A549 (cell line): ENCODE measurements around the gene GRID1. TPM values are rescaled to one million over a fixed set of nuclear protein-coding genes. Genes with fewer than 3 reads are reported as not detected.

Source experiments
- ATAC-seq, 2 experiments: fragments of 200-7000 bp in 1 of 2; fragments of >200 bp in 1 of 2; cut with Nextera tagmentation in 1 of 2; cut with Tn5 transposase in 1 of 2; 3 replicates each; pipeline versions ENCODE4 v1.8.0 to v1.9.1; 2018 to 2020; ENCODE audit warnings: mild to moderate bottlenecking in 1 of 2, moderate library complexity in 1 of 2
- CTCF ChIA-PET: fragments of 300-600 bp; sonication (Branson Sonifier 250); formaldehyde crosslinking; extraction: SDS; loops from one replicate; lab custom pipeline; 2021; ENCODE audit warnings: antibody characterized with exemption, inconsistent platforms; lab: Yijun Ruan, JAX
- POLR2A ChIA-PET: fragments of 350-600 bp; formaldehyde crosslinking; extraction: SDS; loops from one replicate; lab custom pipeline; 2021; ENCODE audit warnings: antibody characterized with exemption, inconsistent platforms; lab: Yijun Ruan, JAX
- DNase-seq, 2 experiments: peaks; one replicate each; pipeline versions ENCODE4 v3.0.0 to v3.0.0-alpha.2; 2011 to 2016; ENCODE audit warnings: low read depth in 1 of 2, low spot score in 1 of 2
- FAIRE-seq: peaks from 2 replicates; lab custom pipeline; 2011; peaks lifted over from hg19 to GRCh38; lab: Jason Lieb, UNC
- H3K27ac ChIP-seq, 2 experiments: fragments of >200 bp; sonication (Bioruptor Twin); formaldehyde crosslinking; 3 replicates each; pipeline ENCODE4 v1.5.1; 2016 to 2017
- H3K4me1 ChIP-seq: fragments of >200 bp; sonication (Bioruptor Twin); formaldehyde crosslinking; 3 replicates; pipeline ENCODE4 v1.6.1; 2016
- H3K4me2 ChIP-seq: fragments of >200 bp; sonication (Bioruptor Twin); formaldehyde crosslinking; 3 replicates; pipeline ENCODE4 v1.6.1; 2016
- H3K4me3 ChIP-seq: fragments of >200 bp; sonication (Bioruptor Twin); formaldehyde crosslinking; 3 replicates; pipeline ENCODE4 v1.5.1; 2016
- H3K9me3 ChIP-seq: fragments of >200 bp; sonication (Bioruptor Twin); formaldehyde crosslinking; 3 replicates; pipeline ENCODE4 v1.6.1; 2016
- CBX8 ChIP-seq: fragments of 200-600 bp; sonication (generic); IDR thresholded peaks from 2 replicates; pipeline ENCODE4 v1.6.1; 2016
- CHD4 ChIP-seq: fragments of 200-600 bp; sonication (generic); IDR thresholded peaks from 2 replicates; pipeline ENCODE4 v1.6.1; 2016; ENCODE audit warnings: antibody characterized with exemption, mild to moderate bottlenecking, borderline replicate concordance
- EHMT2 ChIP-seq: fragments of 200-600 bp; sonication (generic); IDR thresholded peaks from 2 replicates; pipeline ENCODE4 v1.6.1; 2016; ENCODE audit warnings: antibody characterized with exemption, low read depth, mild to moderate bottlenecking, moderate library complexity
- FOSB ChIP-seq: fragments of 250-450 bp; sonication (Bioruptor Pico); IDR thresholded peaks from 2 replicates; pipeline ENCODE4 v1.5.0; 2020; ENCODE audit warnings: mild to moderate bottlenecking, moderate library complexity
- FOXS1 ChIP-seq: fragments of 250-450 bp; sonication (Bioruptor Pico); IDR thresholded peaks from 2 replicates; pipeline ENCODE4 v1.5.0; 2020; ENCODE audit warnings: mild to moderate bottlenecking, moderate library complexity
- HDAC2 ChIP-seq: fragments of 200-600 bp; sonication (generic); IDR thresholded peaks from 2 replicates; pipeline ENCODE4 v1.6.1; 2016
- HEYL ChIP-seq: fragments of 250-450 bp; sonication (Bioruptor Pico); IDR thresholded peaks from 2 replicates; pipeline ENCODE4 v1.8.0; 2021; ENCODE audit warnings: mild to moderate bottlenecking, moderate library complexity
- HOXB13 ChIP-seq: fragments of 250-450 bp; sonication (Bioruptor Pico); IDR thresholded peaks from 2 replicates; pipeline ENCODE4 v1.5.0; 2020; ENCODE audit warnings: low read depth, mild to moderate bottlenecking, moderate library complexity
- HOXB5 ChIP-seq: fragments of 250-450 bp; sonication (Bioruptor Pico); IDR thresholded peaks from 2 replicates; pipeline ENCODE4 v1.5.0; 2020; ENCODE audit warnings: mild to moderate bottlenecking, moderate library complexity
- KDM5A ChIP-seq: fragments of 200-600 bp; sonication (generic); IDR thresholded peaks from 2 replicates; pipeline ENCODE4 v1.6.1; 2016; ENCODE audit warnings: antibody characterized with exemption, mild to moderate bottlenecking
- MAFK ChIP-seq: fragments of 450-650 bp; IDR thresholded peaks from 2 replicates; pipeline ENCODE4 v1.6.1; 2014; ENCODE audit not compliant: partially characterized antibody
- POLR2AphosphoS2 ChIP-seq: conservative IDR thresholded peaks from 2 replicates; pipeline ENCODE4 v1.6.1; 2012; ENCODE audit warnings: low read length, improper control_type of control experiment, inconsistent platforms
- SMC3 ChIP-seq: fragments of >200 bp; sonication (Bioruptor Twin); formaldehyde crosslinking; IDR thresholded peaks from 3 replicates; pipeline ENCODE4 v1.6.1; 2018; ENCODE audit warnings: inconsistent platforms
- ZC3H11A ChIP-seq: fragments of 450-650 bp; IDR thresholded peaks from 2 replicates; pipeline ENCODE4 v1.6.1; 2014; ENCODE audit warnings: antibody characterized with exemption, mild to moderate bottlenecking
- ZFP36 ChIP-seq: fragments of 450-650 bp; IDR thresholded peaks from 2 replicates; pipeline ENCODE4 v1.6.1; 2014; ENCODE audit warnings: borderline replicate concordance; ENCODE audit not compliant: partially characterized antibody
- WGBS: methylation state at CpG from one replicate; pipeline ENCODE4 v1.1.6; 2017; ENCODE audit errors: missing lambda C conversion rate; 5-methylcytosine and 5-hydroxymethylcytosine counted together
- polyA plus RNA-seq, 4 experiments: library from polyadenylated mRNA; depleted of rRNA in 3 of 4; stranded (reverse); fragments of >200 nt; fragmentation: RNase III in 1 of 4; extraction: RNeasy Plus Mini Kit Qiagen cat#74134 plus additional on column Dnase treatment in 1 of 4; gene quantifications; 2 replicates in 3 of 4; 3 replicates in 1 of 4; pipeline ENCODE4 v1.2.3, GENCODE V29; 2011 to 2017
- TF ChIP-seq, protein P1 (sequence below): IDR thresholded peaks from 2 replicates; pipeline ENCODE4 v1.6.1; 2012
- TF ChIP-seq, protein P2 (sequence below): fragments of 150-350 bp; IDR thresholded peaks from 2 replicates; pipeline ENCODE4 v1.6.1; 2014; ENCODE audit warnings: low read depth, mild to moderate bottlenecking, low read length
- TF ChIP-seq, protein P3 (sequence below): fragments of 250-450 bp; sonication (Bioruptor Pico); IDR thresholded peaks from 2 replicates; pipeline ENCODE4 v1.5.0; 2021; ENCODE audit warnings: mild to moderate bottlenecking, moderate library complexity, borderline replicate concordance
- TF ChIP-seq, protein P4 (sequence below): fragments of 200-600 bp; sonication (generic); IDR thresholded peaks from 2 replicates; pipeline ENCODE4 v1.6.1; 2016; ENCODE audit warnings: antibody characterized with exemption, mild to moderate bottlenecking, moderate library complexity

GRID1 gene
- polyA plus RNA-seq, 2 of the 4 experiments (the other 2 are of a cell fraction) = 0.14 to 0.30 TPM

DNA sequence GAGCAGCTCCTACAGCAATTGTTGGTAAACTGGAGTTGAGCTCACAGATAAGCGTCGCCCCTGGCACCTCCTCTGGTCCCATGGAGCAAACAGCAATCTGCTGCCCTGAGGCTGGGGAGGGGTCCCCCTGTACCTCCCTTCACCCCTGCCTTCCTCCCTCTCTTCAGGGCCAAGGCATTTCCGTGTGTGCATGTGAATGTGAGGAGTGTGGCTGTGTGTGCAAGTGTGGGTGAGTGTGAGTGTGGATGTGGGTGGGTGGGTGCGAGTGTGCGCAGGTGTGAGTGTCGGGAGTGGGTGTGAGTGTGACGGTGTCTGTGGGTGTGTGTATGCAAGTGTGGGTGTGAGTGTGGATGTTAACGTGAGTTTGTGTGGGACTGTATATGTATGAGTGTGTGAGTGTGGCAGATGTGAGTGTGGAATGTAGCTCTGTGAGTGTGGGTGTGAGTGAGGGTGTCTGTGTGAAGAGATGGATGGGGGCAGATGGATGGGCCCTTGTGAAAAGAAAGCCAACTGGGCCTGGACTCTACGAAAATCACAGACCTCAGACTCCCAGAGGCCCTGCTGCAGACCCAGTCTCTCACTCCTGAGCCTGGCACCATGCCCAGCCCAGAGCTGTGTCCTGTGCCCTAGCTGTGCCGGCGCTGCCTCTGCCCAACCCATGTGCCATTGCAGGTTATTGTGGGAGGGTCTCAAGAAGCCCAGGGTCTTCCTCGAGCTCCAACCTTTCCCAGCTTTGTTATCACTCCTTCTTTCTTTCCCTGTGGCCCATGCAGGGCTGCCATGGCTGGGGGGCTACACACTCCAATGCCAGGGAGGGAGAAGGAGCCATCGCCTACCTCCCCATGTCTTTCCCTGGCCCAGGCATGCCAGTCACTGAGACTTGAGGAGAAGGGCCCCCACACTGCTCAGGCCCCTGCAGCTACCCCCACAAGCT is 73.9 kb downstream of the GRID1 start:
- no peak for DNase-seq
- Histone ChIP-seq H3K27ac (no peak overlapping the region), H3K4me1 (no peaks in the 10 kb centered on the region), H3K4me2 (no peak overlapping the region), H3K4me3 (no peak overlapping the region)
- 43% methylated on average over 11 of the region's 13 CpGs for WGBS
- CTCF ChIA-PET = no interaction called here
- FAIRE-seq = no peak
- TF ChIP-seq KDM5A (no peak), ZFP36 (no peak), FOXS1 (CRISPR knock-in tag) (no peak), SMC3 (no peak), HOXB13 (CRISPR knock-in tag) (no peak), EHMT2 (no peak), MAFK (no peak), HDAC2 (no peak), CBX8 (no peak)
- TF ChIP-seq, protein P1, sequence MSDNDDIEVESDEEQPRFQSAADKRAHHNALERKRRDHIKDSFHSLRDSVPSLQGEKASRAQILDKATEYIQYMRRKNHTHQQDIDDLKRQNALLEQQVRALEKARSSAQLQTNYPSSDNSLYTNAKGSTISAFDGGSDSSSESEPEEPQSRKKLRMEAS = no peak
- TF ChIP-seq, all 56 proteins: peak for 0
- H3K9me3 ChIP-seq = no peaks in the 10 kb centered on the region
- no peak for ATAC-seq
- POLR2A ChIA-PET = no interaction called here

DNA sequence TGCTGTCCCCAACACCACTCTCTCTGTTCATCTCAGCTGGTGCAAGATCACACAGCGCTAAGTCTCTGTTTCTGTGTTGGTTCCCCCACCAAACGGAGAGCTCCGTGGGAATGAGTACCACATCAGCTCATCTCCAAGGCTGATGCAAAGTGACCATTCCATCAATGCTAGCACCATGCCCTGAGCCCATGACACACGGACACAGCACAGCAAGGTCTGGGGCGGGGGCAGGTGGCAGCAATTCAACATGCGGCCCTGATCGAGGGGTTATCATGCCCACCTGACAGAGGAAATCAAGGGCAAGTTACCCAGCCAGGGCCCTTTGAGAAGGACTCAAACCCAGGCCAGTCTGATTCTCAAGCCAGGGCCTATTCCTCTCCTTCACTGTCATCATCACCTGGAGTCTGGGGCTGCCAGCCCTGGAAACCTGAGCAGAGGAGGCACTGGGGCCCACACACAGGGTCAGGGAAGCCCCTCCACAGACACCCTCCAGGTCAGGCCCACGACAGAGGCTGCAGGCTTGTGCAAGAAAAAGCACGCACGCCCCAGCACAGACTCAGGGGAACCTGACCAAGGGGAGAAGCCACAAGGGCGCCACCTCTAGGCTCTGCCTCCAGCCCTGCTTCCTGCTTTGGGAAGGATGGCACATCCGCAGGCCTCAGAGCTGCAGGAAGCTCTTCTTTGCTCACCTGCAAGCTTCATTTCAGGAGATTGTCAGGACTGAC is 74.8 kb downstream of the GRID1 start:
- Histone ChIP-seq H3K27ac (no peak overlapping the region), H3K4me3 (no peak overlapping the region), H3K9me3 (no peaks in the 10 kb centered on the region), H3K4me1 (no peaks in the 10 kb centered on the region), H3K4me2 (no peak overlapping the region)
- ChIA-PET POLR2A (no interaction called here), CTCF (interaction anchor here (0.6 kb wide), 1 partner anchor 21 kb away, joined by 3 read pairs; no protein-coding TSS in a partner anchor)
- peak in 1 of 2 experiments; percentile 64; a peak in 3 of 6 replicates for ATAC-seq
- FAIRE-seq = no peak
- DNase-seq = no peak
- whole genome bisulfite sequencing = 41% methylated on average over 11 of the region's 12 CpGs
- TF ChIP-seq CHD4 (no peak), FOSB (CRISPR knock-in tag) (no peak), POLR2AphosphoS2 (no peak), HEYL (CRISPR knock-in tag) (no peak), ZC3H11A (no peak), HOXB5 (no peak)
- TF ChIP-seq, protein P2, sequence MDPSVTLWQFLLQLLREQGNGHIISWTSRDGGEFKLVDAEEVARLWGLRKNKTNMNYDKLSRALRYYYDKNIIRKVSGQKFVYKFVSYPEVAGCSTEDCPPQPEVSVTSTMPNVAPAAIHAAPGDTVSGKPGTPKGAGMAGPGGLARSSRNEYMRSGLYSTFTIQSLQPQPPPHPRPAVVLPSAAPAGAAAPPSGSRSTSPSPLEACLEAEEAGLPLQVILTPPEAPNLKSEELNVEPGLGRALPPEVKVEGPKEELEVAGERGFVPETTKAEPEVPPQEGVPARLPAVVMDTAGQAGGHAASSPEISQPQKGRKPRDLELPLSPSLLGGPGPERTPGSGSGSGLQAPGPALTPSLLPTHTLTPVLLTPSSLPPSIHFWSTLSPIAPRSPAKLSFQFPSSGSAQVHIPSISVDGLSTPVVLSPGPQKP = no peak
- TF ChIP-seq, protein P3, sequence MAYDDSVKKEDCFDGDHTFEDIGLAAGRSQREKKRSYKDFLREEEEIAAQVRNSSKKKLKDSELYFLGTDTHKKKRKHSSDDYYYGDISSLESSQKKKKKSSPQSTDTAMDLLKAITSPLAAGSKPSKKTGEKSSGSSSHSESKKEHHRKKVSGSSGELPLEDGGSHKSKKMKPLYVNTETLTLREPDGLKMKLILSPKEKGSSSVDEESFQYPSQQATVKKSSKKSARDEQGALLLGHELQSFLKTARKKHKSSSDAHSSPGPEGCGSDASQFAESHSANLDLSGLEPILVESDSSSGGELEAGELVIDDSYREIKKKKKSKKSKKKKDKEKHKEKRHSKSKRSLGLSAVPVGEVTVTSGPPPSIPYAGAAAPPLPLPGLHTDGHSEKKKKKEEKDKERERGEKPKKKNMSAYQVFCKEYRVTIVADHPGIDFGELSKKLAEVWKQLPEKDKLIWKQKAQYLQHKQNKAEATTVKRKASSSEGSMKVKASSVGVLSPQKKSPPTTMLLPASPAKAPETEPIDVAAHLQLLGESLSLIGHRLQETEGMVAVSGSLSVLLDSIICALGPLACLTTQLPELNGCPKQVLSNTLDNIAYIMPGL = no peak
- TF ChIP-seq, protein P4, sequence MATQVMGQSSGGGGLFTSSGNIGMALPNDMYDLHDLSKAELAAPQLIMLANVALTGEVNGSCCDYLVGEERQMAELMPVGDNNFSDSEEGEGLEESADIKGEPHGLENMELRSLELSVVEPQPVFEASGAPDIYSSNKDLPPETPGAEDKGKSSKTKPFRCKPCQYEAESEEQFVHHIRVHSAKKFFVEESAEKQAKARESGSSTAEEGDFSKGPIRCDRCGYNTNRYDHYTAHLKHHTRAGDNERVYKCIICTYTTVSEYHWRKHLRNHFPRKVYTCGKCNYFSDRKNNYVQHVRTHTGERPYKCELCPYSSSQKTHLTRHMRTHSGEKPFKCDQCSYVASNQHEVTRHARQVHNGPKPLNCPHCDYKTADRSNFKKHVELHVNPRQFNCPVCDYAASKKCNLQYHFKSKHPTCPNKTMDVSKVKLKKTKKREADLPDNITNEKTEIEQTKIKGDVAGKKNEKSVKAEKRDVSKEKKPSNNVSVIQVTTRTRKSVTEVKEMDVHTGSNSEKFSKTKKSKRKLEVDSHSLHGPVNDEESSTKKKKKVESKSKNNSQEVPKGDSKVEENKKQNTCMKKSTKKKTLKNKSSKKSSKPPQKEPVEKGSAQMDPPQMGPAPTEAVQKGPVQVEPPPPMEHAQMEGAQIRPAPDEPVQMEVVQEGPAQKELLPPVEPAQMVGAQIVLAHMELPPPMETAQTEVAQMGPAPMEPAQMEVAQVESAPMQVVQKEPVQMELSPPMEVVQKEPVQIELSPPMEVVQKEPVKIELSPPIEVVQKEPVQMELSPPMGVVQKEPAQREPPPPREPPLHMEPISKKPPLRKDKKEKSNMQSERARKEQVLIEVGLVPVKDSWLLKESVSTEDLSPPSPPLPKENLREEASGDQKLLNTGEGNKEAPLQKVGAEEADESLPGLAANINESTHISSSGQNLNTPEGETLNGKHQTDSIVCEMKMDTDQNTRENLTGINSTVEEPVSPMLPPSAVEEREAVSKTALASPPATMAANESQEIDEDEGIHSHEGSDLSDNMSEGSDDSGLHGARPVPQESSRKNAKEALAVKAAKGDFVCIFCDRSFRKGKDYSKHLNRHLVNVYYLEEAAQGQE = no peak
- TF ChIP-seq, all 56 proteins: peak for 0
